ENCODE results near the gene TNIK.
"Not testable (repeated sequence)": the region's sequence is repeated elsewhere in the genome, so short reads cannot be mapped to it uniquely, and the experiment has no call there.

The TNIK gene

GRCh38 chr3:171317171-171317570 is 143.0 kb downstream of the TNIK start:
- Mint-ChIP-seq H3K27ac (no peak overlapping the region), H3K4me1 (ENCODE audit: low read depth) (peaks cover 9% of the 10 kb centered on the region), H3K4me3 (no peak overlapping the region), H3K27me3 (ENCODE audit: low read depth) (no peaks in the 10 kb centered on the region), H3K36me3 (ENCODE audit: low read depth) (no peaks in the 10 kb centered on the region), H3K9me3 (no peaks in the 10 kb centered on the region)

- peaks cover 2% of the 10 kb centered on the region for H3K36me3 Mint-ChIP-seq (ENCODE audit: low read depth)
- no peaks in the 10 kb centered on the region for H3K9me3 Mint-ChIP-seq
- no peaks in the 10 kb centered on the region for H3K27me3 Mint-ChIP-seq (ENCODE audit: low read depth)
- H3K27ac Mint-ChIP-seq = no peak overlapping the region
- H3K4me1 Mint-ChIP-seq (ENCODE audit: low read depth) = peaks cover 17% of the 10 kb centered on the region
- no peak overlapping the region for H3K4me3 Mint-ChIP-seq
These were observed 144.3 kb downstream of the TNIK start for GRCh38 chr3:171315919-171316318.

- H3K4me3 Mint-ChIP-seq = no peak overlapping the region
- H3K36me3 Mint-ChIP-seq (ENCODE audit: low read depth) = peaks cover 4% of the 10 kb centered on the region
- H3K27ac Mint-ChIP-seq = no peak overlapping the region
- no peaks in the 10 kb centered on the region for H3K27me3 Mint-ChIP-seq (ENCODE audit: low read depth)
- no peaks in the 10 kb centered on the region for H3K9me3 Mint-ChIP-seq
- peaks cover 18% of the 10 kb centered on the region for H3K4me1 Mint-ChIP-seq (ENCODE audit: low read depth)
These were observed 145.1 kb downstream of the TNIK start for GRCh38 chr3:171315101-171315500.

- no peaks in the 10 kb centered on the region for H3K27me3 Mint-ChIP-seq (ENCODE audit: low read depth)
- H3K9me3 Mint-ChIP-seq = no peaks in the 10 kb centered on the region
- H3K36me3 Mint-ChIP-seq (ENCODE audit: low read depth) = peaks cover 4% of the 10 kb centered on the region
- H3K4me1 Mint-ChIP-seq (ENCODE audit: low read depth) = peaks cover 22% of the 10 kb centered on the region
- no peak overlapping the region for H3K27ac Mint-ChIP-seq
- H3K4me3 Mint-ChIP-seq = no peak overlapping the region
These were observed 145.9 kb downstream of the TNIK start for GRCh38 chr3:171314341-171314740.

DNA sequence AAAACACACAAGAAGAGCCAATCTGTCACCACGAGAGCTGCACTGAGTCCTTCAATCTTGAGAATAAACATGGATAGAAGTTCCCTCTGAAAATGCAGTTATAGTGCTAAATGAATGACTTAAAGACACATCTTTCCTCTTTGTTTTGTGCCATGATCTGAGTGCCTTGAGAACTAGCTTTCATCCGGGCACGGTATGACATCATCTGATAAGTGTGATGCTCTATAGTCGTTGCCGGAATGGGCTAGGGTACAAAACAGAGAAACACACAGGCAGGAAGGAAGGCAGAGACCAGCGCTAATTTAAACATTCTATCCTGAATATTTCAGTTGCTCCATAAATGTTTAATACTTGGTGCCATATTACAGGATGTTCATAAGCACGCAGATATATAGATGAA is 146.5 kb downstream of the TNIK start:
- peaks cover 4% of the 10 kb centered on the region for H3K36me3 Mint-ChIP-seq (ENCODE audit: low read depth)
- H3K4me3 Mint-ChIP-seq = no peak overlapping the region
- no peak overlapping the region for H3K27ac Mint-ChIP-seq
- peaks cover 26% of the 10 kb centered on the region for H3K4me1 Mint-ChIP-seq (ENCODE audit: low read depth)
- H3K27me3 Mint-ChIP-seq (ENCODE audit: low read depth) = no peaks in the 10 kb centered on the region
- no peaks in the 10 kb centered on the region for H3K9me3 Mint-ChIP-seq

DNA sequence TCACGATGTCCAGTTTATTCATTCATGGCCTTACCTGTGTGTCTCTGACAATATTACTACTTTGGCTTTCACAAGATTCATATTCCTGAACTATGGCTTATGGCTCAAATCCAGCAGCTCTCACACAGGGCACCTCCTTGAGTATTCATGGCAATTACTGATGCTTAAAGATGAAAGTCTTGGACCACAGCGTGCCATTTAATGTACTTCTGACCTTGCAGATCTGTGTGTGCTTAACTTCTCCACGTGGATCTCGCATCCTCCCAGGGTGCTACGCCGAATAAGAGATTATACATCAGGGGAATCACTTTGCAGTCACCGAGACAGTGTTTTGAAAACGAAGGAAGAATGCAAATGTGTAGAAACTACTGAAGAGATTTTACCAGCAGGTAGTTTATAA is 147.5 kb downstream of the TNIK start:
- peaks cover 8% of the 10 kb centered on the region for H3K9me3 Mint-ChIP-seq
- H3K27me3 Mint-ChIP-seq (ENCODE audit: low read depth) = no peaks in the 10 kb centered on the region
- peaks cover 4% of the 10 kb centered on the region for H3K36me3 Mint-ChIP-seq (ENCODE audit: low read depth)
- peaks cover 31% of the 10 kb centered on the region for H3K4me1 Mint-ChIP-seq (ENCODE audit: low read depth)
- H3K27ac Mint-ChIP-seq = no peak overlapping the region
- no peak overlapping the region for H3K4me3 Mint-ChIP-seq

- Mint-ChIP-seq H3K4me1 (ENCODE audit: low read depth) (peaks cover 31% of the 10 kb centered on the region), H3K27me3 (ENCODE audit: low read depth) (no peaks in the 10 kb centered on the region), H3K36me3 (ENCODE audit: low read depth) (peaks cover 4% of the 10 kb centered on the region), H3K4me3 (peak overlapping the region; percentile 16), H3K9me3 (peaks cover 8% of the 10 kb centered on the region), H3K27ac (no peak overlapping the region)
These were observed 148.4 kb downstream of the TNIK start for GRCh38 chr3:171311784-171312183.

- Mint-ChIP-seq H3K9me3 (peaks cover 12% of the 10 kb centered on the region), H3K27ac (no peak overlapping the region)
These were observed 150.3 kb downstream of the TNIK start for GRCh38 chr3:171309906-171310359.

GRCh38 chr3:171307988-171308387 is 152.2 kb downstream of the TNIK start:
- Mint-ChIP-seq H3K27ac (no peak overlapping the region), H3K4me3 (no peak overlapping the region), H3K9me3 (peaks cover 21% of the 10 kb centered on the region), H3K36me3 (ENCODE audit: low read depth) (peaks cover 12% of the 10 kb centered on the region), H3K27me3 (ENCODE audit: low read depth) (no peaks in the 10 kb centered on the region), H3K4me1 (ENCODE audit: low read depth) (peaks cover 34% of the 10 kb centered on the region)

More at GRCh38 chr3:171309906-171310359, 150.3 kb downstream of the TNIK start:
- Mint-ChIP-seq H3K4me1 (ENCODE audit: low read depth) (peaks cover 32% of the 10 kb centered on the region), H3K4me3 (no peak overlapping the region), H3K27me3 (ENCODE audit: low read depth) (no peaks in the 10 kb centered on the region), H3K36me3 (ENCODE audit: low read depth) (peaks cover 7% of the 10 kb centered on the region)

DNA sequence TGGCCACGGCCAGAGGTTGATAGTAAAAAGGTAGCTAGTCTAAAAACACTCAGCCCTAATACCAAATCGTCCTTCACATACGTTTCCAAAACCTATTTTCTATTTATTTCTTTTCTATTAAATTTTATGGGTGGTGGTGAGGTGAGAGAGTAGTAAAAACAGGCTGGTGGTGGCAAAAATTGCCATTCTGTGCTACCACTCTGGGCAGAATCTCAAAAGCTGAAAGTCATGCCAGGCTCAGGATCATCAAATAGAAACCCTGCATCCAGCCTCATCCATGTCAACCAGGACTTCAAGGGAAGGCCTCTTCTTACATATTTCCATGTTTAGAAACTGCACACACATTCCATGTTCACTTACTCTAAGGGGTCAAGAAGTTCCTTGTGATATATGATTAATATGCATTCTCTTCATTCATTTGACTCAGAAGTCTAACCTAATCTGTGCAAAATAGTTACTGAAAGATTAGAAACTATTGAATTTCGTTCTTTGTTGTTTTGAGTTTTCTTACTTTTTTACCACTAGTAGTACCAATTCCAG is 153.1 kb downstream of the TNIK start:
- Mint-ChIP-seq H3K27me3 (ENCODE audit: low read depth) (no peaks in the 10 kb centered on the region), H3K9me3 (peaks cover 21% of the 10 kb centered on the region), H3K4me1 (ENCODE audit: low read depth) (peaks cover 34% of the 10 kb centered on the region), H3K4me3 (no peak overlapping the region), H3K36me3 (ENCODE audit: low read depth) (peaks cover 12% of the 10 kb centered on the region), H3K27ac (no peak overlapping the region)

- peaks cover 12% of the 10 kb centered on the region for H3K36me3 Mint-ChIP-seq (ENCODE audit: low read depth)
- no peak overlapping the region for H3K27ac Mint-ChIP-seq
- H3K27me3 Mint-ChIP-seq (ENCODE audit: low read depth) = no peaks in the 10 kb centered on the region
- H3K4me1 Mint-ChIP-seq (ENCODE audit: low read depth) = peaks cover 33% of the 10 kb centered on the region
- H3K9me3 Mint-ChIP-seq = peaks cover 21% of the 10 kb centered on the region
- no peak overlapping the region for H3K4me3 Mint-ChIP-seq
These were observed 153.6 kb downstream of the TNIK start for GRCh38 chr3:171306631-171307030.

- Mint-ChIP-seq H3K4me1 (ENCODE audit: low read depth) (peaks cover 28% of the 10 kb centered on the region), H3K9me3 (peaks cover 21% of the 10 kb centered on the region), H3K36me3 (ENCODE audit: low read depth) (peaks cover 13% of the 10 kb centered on the region)
- not testable (repeated sequence) for H3K27me3 Mint-ChIP-seq (ENCODE audit: low read depth); H3K4me3 Mint-ChIP-seq; H3K27ac Mint-ChIP-seq
These were observed 154.4 kb downstream of the TNIK start for GRCh38 chr3:171305823-171306222.

DNA sequence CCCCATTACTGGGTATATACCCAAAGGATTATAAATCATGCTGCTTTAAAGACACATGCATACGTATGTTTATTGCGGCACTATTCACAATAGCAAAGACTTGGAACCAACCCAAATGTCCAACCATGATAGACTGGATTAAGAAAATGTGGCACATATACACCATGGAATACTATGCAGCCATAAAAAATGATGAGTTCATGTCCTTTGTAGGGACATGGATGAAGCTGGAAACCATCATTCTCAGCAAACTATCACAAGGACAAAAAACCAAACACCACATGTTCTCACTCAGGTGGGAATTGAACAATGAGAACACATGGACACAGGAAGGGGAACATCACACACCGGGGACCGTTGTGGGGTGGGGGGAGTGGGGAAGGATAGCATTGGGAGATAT is 155.7 kb downstream of the TNIK start:
- peaks cover 21% of the 10 kb centered on the region for H3K9me3 Mint-ChIP-seq
- peaks cover 24% of the 10 kb centered on the region for H3K4me1 Mint-ChIP-seq (ENCODE audit: low read depth)
- not testable (repeated sequence) for H3K27me3 Mint-ChIP-seq (ENCODE audit: low read depth); H3K4me3 Mint-ChIP-seq; H3K27ac Mint-ChIP-seq
- peaks cover 23% of the 10 kb centered on the region for H3K36me3 Mint-ChIP-seq (ENCODE audit: low read depth)

DNA sequence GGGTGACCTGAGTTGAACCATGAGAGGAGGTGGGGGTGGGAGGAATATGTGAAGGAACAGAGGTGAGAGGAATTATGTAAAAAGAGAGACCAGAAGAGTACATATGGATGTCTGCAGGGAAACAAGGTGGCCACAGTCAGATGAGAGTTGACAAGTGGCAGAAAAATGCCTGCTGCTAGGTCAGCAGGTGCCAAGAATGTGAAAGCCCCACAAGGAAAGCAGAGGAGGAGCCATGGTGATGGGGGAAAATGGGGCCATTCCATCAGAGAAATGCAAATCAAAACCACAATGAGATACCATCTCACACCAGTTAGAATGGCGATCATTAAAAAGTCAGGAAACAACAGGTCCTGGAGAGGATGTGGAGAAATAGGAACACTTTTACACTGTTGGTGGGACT is 156.2 kb downstream of the TNIK start:
- peaks cover 26% of the 10 kb centered on the region for H3K9me3 Mint-ChIP-seq
- H3K36me3 Mint-ChIP-seq (ENCODE audit: low read depth) = peaks cover 26% of the 10 kb centered on the region
- H3K4me3 Mint-ChIP-seq; H3K27me3 Mint-ChIP-seq (ENCODE audit: low read depth); H3K27ac Mint-ChIP-seq: not testable (repeated sequence)
- peaks cover 21% of the 10 kb centered on the region for H3K4me1 Mint-ChIP-seq (ENCODE audit: low read depth)

DNA sequence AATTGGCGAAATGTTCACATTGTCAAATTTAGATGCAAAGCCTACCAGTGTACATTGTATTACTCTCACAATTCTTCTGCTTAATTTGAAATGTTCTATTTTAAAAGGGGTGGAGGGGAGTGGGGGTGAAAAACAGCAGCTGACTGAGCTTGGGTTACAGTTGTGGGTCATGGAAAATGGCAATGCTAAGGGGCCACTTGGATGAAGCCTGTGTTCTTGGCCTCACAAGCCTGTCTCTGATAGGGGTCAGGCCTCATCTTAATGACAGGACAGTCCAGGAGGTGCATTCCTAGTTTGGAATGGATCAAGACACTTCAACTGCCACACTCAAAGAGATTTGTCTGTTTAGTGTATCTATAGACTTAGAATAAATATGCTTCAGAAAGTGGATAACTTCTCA is 158.2 kb downstream of the TNIK start:
- Mint-ChIP-seq H3K4me1 (ENCODE audit: low read depth) (peaks cover 17% of the 10 kb centered on the region), H3K36me3 (ENCODE audit: low read depth) (peaks cover 33% of the 10 kb centered on the region), H3K27me3 (ENCODE audit: low read depth) (no peaks in the 10 kb centered on the region), H3K9me3 (peaks cover 18% of the 10 kb centered on the region), H3K4me3 (no peak overlapping the region), H3K27ac (no peak overlapping the region)

GRCh38 chr3:171301002-171301401 is 159.2 kb downstream of the TNIK start:
- H3K4me1 Mint-ChIP-seq (ENCODE audit: low read depth) = peaks cover 16% of the 10 kb centered on the region
- H3K9me3 Mint-ChIP-seq = peaks cover 18% of the 10 kb centered on the region
- H3K4me3 Mint-ChIP-seq = no peak overlapping the region
- no peaks in the 10 kb centered on the region for H3K27me3 Mint-ChIP-seq (ENCODE audit: low read depth)
- no peak overlapping the region for H3K27ac Mint-ChIP-seq
- H3K36me3 Mint-ChIP-seq (ENCODE audit: low read depth) = peaks cover 33% of the 10 kb centered on the region
